Hematopoietic multipotent progenitor cell treated with erythropoietin and hydrocortisone succinate and interleukin-3 and kit ligand, for 15 days (in vitro differentiated cells): ENCODE measurements around the gene ERCC6L.

ENCODE experiments used
- DNase-seq: peaks from one replicate; pipeline ENCODE4 v3.0.0-alpha.2; 2015; ENCODE audit warnings: low spot score

Gene ERCC6L

DNA sequence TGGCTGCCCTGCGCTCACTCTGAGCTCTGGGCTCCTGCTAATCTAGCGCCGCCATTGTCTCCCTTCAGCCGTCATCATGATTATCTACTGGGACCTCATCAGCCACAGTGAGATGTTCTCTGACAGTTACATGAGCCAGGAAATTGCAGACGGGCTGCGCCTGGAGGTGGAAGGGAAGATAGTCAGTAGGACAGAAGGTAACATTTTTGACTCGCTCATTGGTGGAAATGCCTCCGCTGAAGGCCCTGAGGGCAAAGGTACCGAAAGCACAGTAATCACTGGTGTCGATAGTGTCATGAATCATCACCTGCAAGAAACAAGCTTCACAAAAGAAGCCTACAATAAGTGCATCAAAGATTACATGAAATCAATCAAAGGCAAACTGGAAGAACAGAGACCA, 79.1 kb downstream of the ERCC6L start:
- no peak for DNase-seq

DNA sequence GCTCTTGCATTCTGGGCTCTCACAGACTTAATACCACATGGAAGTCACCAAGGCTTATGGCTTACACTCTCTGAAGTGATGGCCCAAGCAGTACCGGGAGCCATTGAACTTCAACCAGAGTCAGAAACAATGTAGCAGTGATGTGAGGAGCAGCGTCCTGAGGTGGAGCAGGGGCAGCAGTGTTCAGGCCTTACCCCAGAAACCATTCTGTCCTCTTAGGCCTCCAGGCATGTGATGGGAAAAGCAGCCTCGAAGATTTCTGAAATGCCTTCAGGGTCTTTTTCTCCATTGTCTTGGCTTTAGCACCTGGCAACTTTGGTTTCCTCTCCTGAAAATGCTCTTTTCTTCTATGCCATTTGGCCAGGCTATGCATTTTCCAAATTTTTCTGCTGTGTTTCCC, 80.1 kb downstream of the ERCC6L start:
- DNase-seq, result no peak
